Measurements from ENCODE around the gene MAN2A2. TPM values are rescaled to one million over a fixed set of nuclear protein-coding genes. Genes with fewer than 3 reads are reported as not detected.

The MAN2A2 gene
- polyA plus RNA-seq, 3 donors = 6.6 to 318 (median 7.3) TPM

- WGBS (ENCODE audit: insufficient coverage) = 100% methylated on average over 1 of the region's 4 CpGs
- no peak overlapping the region for H3K4me3 Mint-ChIP-seq
These were observed 58.9 kb downstream of the MAN2A2 start for GRCh38 chr15:90962021-90962420.

GRCh38 chr15:90966262-90966661 is 63.2 kb downstream of the MAN2A2 start:
- Histone ChIP-seq H3K9me3 (replicated peaks in 1 of 2; ENCODE audit: control insufficient read depth in 1 of 2, insufficient read depth in 1 of 2, low read length in 2 of 2) (no peaks in the 10 kb centered on the region), H3K4me2 (replicated peaks; ENCODE audit: extremely low read depth, low read length, poor library complexity, severe bottlenecking) (no peak overlapping the region), H2AFZ (ENCODE audit: insufficient read depth, low read depth, low read length, poor library complexity, severe bottlenecking) (no peak overlapping the region), H3K27me3 (ENCODE audit: control insufficient read depth in 2 of 2, insufficient read depth in 2 of 2, low read length in 2 of 2) (no peaks in the 10 kb centered on the region), H4K20me1 (ENCODE audit: insufficient read depth, low read length) (no peaks in the 10 kb centered on the region), H3K9ac (ENCODE audit: insufficient read depth, low read length, poor library complexity, severe bottlenecking) (no peak overlapping the region), H3K27ac (ENCODE audit: low read depth in 1 of 2, low read length in 2 of 2) (no peak overlapping the region), H3K4me1 (ENCODE audit: control insufficient read depth in 1 of 2, insufficient read depth in 2 of 2, low read length in 2 of 2) (no peaks in the 10 kb centered on the region), H3K36me3 (replicated peaks in 1 of 2; ENCODE audit: control insufficient read depth in 1 of 2, insufficient read depth in 2 of 2, low read length in 2 of 2) (peaks cover 56 to 98% of the 10 kb centered on the region in 2 donors), H3K4me3 (replicated peaks in 1 of 3; ENCODE audit: low read depth in 2 of 3, low read length in 3 of 3) (no peak overlapping the region), H3K79me2 (ENCODE audit: insufficient read depth, low read length) (no peaks in the 10 kb centered on the region)
- Mint-ChIP-seq H3K36me3 (peaks cover 77 to 88% of the 10 kb centered on the region in 2 donors), H3K4me1 (no peaks in the 10 kb centered on the region), H3K27ac (peak overlapping the region in 1 of 7 donors; percentile 55), H3K27me3 (ENCODE audit: low read depth in 3 of 3) (no peaks in the 10 kb centered on the region), H3K4me3 (no peak overlapping the region), H3K9me3 (no peaks in the 10 kb centered on the region)
- no CpG with 5 or more reads among the region's 9 CpGs for WGBS (ENCODE audit: insufficient coverage)
- intact Hi-C loops (cut with micrococcal nuclease) = no loop called here
- TF ChIP-seq, protein P1, sequence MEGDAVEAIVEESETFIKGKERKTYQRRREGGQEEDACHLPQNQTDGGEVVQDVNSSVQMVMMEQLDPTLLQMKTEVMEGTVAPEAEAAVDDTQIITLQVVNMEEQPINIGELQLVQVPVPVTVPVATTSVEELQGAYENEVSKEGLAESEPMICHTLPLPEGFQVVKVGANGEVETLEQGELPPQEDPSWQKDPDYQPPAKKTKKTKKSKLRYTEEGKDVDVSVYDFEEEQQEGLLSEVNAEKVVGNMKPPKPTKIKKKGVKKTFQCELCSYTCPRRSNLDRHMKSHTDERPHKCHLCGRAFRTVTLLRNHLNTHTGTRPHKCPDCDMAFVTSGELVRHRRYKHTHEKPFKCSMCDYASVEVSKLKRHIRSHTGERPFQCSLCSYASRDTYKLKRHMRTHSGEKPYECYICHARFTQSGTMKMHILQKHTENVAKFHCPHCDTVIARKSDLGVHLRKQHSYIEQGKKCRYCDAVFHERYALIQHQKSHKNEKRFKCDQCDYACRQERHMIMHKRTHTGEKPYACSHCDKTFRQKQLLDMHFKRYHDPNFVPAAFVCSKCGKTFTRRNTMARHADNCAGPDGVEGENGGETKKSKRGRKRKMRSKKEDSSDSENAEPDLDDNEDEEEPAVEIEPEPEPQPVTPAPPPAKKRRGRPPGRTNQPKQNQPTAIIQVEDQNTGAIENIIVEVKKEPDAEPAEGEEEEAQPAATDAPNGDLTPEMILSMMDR (IDR thresholded peaks at IDR 0.05) = no peak
- no peak for DNase-seq

More at GRCh38 chr15:90962021-90962420, 58.9 kb downstream of the MAN2A2 start:
- H3K27ac ChIP-seq (ENCODE audit: low read depth in 1 of 2, low read length in 2 of 2) = no peak overlapping the region
- H3K27ac Mint-ChIP-seq = no peak overlapping the region
- DNase-seq = no peak
- H3K9me3 Mint-ChIP-seq = no peaks in the 10 kb centered on the region
- H3K36me3 ChIP-seq (replicated peaks in 1 of 2; ENCODE audit: control insufficient read depth in 1 of 2, insufficient read depth in 2 of 2, low read length in 2 of 2) = peaks cover 41 to 74% of the 10 kb centered on the region in 2 donors
- peaks cover 60 to 76% of the 10 kb centered on the region in 2 donors for H3K36me3 Mint-ChIP-seq
- peaks cover 11% of the 10 kb centered on the region for H3K79me2 ChIP-seq (ENCODE audit: insufficient read depth, low read length)
- H3K4me1 ChIP-seq (ENCODE audit: control insufficient read depth in 1 of 2, insufficient read depth in 2 of 2, low read length in 2 of 2) = peaks cover 0 to 4% of the 10 kb centered on the region in 2 donors
- H3K27me3 ChIP-seq (ENCODE audit: control insufficient read depth in 2 of 2, insufficient read depth in 2 of 2, low read length in 2 of 2) = no peaks in the 10 kb centered on the region
- TF ChIP-seq, protein P1 (IDR thresholded peaks at IDR 0.05) = no peak
- H3K4me3 ChIP-seq (replicated peaks in 1 of 3; ENCODE audit: low read depth in 2 of 3, low read length in 3 of 3) = no peak overlapping the region
- H3K27me3 Mint-ChIP-seq (ENCODE audit: low read depth in 3 of 3) = no peaks in the 10 kb centered on the region
- H3K9me3 ChIP-seq (replicated peaks in 1 of 2; ENCODE audit: control insufficient read depth in 1 of 2, insufficient read depth in 1 of 2, low read length in 2 of 2) = no peaks in the 10 kb centered on the region
- H4K20me1 ChIP-seq (ENCODE audit: insufficient read depth, low read length) = no peaks in the 10 kb centered on the region
- peaks cover 5% of the 10 kb centered on the region for H3K4me1 Mint-ChIP-seq
- H3K4me2 ChIP-seq (replicated peaks; ENCODE audit: extremely low read depth, low read length, poor library complexity, severe bottlenecking) = no peak overlapping the region
- no peak overlapping the region for H3K9ac ChIP-seq (ENCODE audit: insufficient read depth, low read length, poor library complexity, severe bottlenecking)
- intact Hi-C loops (cut with micrococcal nuclease) = no loop called here
- no peak overlapping the region for H2AFZ ChIP-seq (ENCODE audit: insufficient read depth, low read depth, low read length, poor library complexity, severe bottlenecking)
